NCI-H187 treated with DMSO at 0.1 percent for 48 hours (cell line): ENCODE data around the gene AADAT.

Experiments
- DNase-seq: peaks from one replicate; lab custom pipeline; 2025; lab: John Stamatoyannopoulos, UW

The AADAT gene

GRCh38 chr4:170033999-170034398, 55.8 kb downstream of the AADAT start:
- no peak for DNase-seq

- DNase-seq = no peak
Observed at GRCh38 chr4:170030121-170030520, 59.6 kb downstream of the AADAT start.

- peak; percentile 13 for DNase-seq
Observed at GRCh38 chr4:170027181-170027829, 62.5 kb downstream of the AADAT start.

GRCh38 chr4:170026253-170027021, 63.3 kb downstream of the AADAT start, which contains the start of gene MFAP3L:
MFAP3L (minus strand) TSS chr4:170026395; CDS start chr4:170005877, 20,518 bp downstream.
- no peak for DNase-seq

- DNase-seq = no peak
Observed at GRCh38 chr4:170025523-170026252, 64.1 kb downstream of the AADAT start.

- DNase-seq = no peak
Observed at GRCh38 chr4:170022211-170022610, 67.5 kb downstream of the AADAT start.

GRCh38 chr4:170017252-170017651, 72.5 kb downstream of the AADAT start:
- no peak for DNase-seq

GRCh38 chr4:170015285-170015684, 74.5 kb downstream of the AADAT start:
- DNase-seq = no peak

- no peak for DNase-seq
Observed at GRCh38 chr4:170014359-170015011, 75.3 kb downstream of the AADAT start.

GRCh38 chr4:170012629-170012958, 77.2 kb downstream of the AADAT start:
- DNase-seq = no peak

- DNase-seq = no peak
Observed at GRCh38 chr4:170011921-170012628, 77.7 kb downstream of the AADAT start.
